Stimulated activated CD4-positive, alpha-beta T cell treated with anti-CD3 and anti-CD28 coated beads, Interleukin-15, amount 100 ng/mL, for 1 hour (primary cell): Measurements from ENCODE around the gene SLAMF9.

Source experiments
- DNase-seq, 2 donors: peaks; one replicate each; pipeline ENCODE4 v3.0.0-alpha.2; 2020; ENCODE audit warnings: low read depth in 1 of 2, low spot score in 1 of 2

Gene SLAMF9

GRCh38 chr1:159934136-159935039 lies 19.6 kb downstream of the SLAMF9 start:
- DNase-seq, result no peak

DNA sequence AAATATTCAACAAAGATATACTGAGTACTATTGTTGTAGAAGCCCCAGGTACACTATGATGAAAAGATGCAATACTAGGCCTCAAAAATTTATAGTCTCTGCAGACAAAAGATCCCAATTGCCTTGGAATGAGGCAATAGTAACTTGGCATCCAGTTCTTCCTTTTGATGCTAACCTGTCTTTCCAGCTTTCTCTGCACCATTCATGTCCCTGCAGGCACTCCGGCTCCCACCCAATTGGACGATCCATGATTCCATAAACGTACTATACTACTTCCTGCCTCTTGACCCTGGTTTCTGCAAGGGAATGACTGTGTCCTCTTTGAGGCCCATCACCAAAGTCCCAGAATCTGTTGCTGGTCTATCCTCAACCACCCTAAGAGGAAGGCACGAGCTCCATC lies 20.7 kb downstream of the SLAMF9 start:
- DNase-seq, result no peak

- no peak for DNase-seq
Measured at GRCh38 chr1:159932296-159933285, 21.4 kb downstream of the SLAMF9 start.

DNA sequence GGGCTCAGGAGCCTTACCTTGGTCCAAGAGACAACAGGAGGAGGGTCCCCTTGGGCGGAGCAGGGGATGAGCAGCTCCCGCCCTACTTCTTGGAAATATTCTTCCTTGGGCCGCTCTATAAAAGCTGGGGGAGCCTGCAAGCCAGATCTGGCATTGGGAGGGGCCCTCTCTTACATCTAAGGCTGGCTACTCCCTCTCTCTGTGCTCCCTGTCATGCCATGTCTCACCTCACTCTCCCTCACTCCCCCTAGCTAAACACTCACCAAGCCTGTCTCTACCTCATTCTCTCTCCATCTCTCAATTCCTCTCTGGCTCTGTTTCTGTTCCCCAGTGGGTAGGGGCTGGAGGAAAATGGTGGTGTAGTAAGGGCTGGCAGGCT lies 22.3 kb downstream of the SLAMF9 start:
- no peak for DNase-seq

GRCh38 chr1:159931101-159931794 lies 22.8 kb downstream of the SLAMF9 start:
- DNase-seq, result no peak

GRCh38 chr1:159930634-159931033 lies 23.4 kb downstream of the SLAMF9 start:
- DNase-seq, result no peak

GRCh38 chr1:159930216-159930615 lies 23.8 kb downstream of the SLAMF9 start:
- DNase-seq, result no peak

DNA sequence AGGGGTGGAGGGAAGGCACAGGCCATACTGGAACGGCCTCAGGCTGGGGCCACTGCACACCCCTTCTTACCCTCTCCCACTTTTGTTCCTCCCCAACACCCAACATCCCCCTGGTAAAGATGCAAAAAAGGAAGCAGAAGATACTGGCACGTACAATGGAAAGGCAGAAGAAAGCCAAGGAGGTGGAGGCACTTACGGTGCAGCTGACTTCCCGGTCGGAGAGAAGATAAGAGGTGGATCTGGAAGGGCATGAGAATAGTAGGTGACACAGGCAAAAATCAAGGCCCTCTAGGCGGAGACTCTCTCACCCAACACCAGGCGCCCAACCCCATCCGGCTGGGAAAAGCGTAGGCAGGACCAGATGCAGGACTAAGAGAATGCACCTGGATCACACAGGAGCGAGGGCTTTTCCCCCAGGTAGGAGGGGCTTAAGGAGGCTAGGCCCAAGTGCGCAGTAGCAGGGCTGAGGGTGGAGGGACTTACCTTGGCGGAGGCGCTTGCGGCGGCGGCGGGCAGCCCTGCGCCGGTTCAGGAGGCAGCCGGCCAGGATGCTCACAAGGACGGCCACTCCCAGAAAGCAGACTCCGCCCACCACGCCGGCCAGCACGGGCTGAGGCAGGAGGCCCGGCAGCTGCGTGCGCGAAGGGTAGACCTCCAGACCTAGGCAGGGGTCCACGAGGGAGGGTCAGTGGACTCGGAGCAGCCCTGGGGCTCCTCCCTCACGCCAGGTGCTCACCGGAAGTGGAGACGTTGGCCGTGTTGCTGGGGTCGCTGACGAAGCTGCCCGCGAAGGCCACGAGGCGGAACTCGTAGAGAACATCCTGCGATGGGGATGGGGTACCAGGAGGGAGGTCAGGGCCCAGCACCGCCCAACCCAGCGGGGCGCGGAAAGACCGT lies 24.6 kb downstream of the SLAMF9 start:
- no peak for DNase-seq

DNA sequence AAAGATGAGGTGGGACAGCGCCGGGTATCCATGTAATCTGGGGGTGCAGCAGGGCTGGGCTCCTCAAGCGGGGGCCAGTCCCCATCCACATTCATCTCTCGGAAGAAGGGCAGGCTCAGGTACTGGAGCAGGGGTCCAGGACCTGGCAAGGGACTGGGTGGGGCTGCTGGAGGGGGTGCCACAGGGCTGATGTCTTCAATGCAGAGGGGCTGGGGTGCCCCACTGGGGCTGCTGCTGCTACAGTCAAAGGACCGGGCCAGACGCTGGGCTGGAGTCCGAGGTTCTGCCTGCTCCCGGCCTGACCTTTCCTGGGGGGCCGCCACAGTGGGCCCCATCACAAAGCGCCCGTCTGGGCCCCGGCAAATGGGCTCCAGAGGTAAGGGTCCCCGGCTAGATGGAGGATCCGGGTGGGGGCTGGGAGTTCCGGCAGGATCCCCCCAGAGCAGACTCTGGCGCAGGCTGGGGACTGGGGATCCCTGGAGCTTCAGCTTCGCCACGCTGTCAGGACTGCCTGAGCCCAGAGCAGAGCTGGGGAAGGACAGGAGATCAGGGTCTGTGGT lies 25.5 kb downstream of the SLAMF9 start:
- no peak for DNase-seq

DNA sequence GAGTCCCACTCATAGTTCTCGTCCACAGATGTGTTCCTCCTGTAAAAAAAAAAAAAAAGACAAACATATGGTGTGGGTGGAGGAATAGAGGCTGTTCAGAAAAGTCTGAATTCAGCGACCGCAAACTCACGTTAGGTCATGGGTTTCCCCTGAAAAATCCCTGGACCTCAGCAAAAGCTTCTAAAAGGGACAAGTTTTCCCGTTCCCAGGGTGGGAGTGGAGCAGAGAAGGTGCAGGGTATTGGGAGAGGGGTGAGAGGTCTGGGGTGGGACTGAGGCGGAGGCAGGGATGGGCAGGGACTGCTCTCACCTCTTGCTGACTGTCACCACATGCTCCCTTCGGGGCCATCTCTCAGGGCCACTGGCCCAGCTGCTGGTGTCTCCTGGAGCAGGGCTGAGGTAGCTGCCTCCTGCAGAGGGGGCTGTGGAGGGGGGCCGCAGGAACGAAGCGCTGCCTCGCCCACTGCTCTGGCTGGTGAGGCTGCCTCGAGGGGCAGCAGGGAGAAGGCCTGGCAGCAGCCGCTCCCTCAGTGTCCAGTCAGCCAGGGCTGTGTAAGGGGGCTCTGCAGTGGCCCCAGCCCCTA lies 26.1 kb downstream of the SLAMF9 start:
- no peak for DNase-seq

DNA sequence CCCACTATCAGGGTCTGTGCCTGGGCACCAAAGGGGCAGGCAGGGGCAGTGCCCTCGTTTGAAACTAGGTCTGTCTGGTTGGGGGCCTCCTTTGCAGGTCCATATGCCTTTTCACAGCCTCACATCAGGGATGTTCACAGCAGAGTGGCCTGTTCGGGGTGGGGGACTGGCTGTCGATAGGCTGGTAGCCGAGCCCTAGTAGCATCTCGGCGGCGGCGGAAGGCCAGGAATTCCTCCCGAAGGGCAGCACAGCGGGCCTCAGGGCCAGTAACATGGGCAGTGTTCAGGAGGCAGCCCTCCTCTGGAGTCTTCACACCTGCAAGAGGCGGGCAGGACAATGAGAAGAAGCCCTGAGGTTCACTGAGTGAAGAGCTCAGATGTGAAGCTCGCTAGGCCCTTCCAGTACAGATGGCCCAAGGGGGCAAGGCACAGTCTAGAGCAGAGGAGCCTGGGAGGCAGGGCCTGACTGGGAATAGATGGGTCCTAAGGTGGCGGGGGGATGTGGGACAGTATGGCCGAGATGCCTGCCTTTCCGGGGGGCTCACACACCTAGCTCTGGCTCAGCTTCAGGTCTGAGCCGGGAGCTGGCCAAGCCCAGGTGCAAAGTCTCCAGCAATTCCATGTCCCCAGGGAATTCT lies 26.7 kb downstream of the SLAMF9 start:
- DNase-seq, result no peak

- DNase-seq, result no peak
Measured at GRCh38 chr1:159925719-159926078, 28.3 kb downstream of the SLAMF9 start.

GRCh38 chr1:159924791-159925718 lies 29.0 kb downstream of the SLAMF9 start, which contains the start of gene TAGLN2:
Gene TAGLN2 (minus strand): TSS chr1:159925507. CDS start chr1:159920509, 4,998 bp downstream.
- DNase-seq, result peak; percentile 78 to 92

DNA sequence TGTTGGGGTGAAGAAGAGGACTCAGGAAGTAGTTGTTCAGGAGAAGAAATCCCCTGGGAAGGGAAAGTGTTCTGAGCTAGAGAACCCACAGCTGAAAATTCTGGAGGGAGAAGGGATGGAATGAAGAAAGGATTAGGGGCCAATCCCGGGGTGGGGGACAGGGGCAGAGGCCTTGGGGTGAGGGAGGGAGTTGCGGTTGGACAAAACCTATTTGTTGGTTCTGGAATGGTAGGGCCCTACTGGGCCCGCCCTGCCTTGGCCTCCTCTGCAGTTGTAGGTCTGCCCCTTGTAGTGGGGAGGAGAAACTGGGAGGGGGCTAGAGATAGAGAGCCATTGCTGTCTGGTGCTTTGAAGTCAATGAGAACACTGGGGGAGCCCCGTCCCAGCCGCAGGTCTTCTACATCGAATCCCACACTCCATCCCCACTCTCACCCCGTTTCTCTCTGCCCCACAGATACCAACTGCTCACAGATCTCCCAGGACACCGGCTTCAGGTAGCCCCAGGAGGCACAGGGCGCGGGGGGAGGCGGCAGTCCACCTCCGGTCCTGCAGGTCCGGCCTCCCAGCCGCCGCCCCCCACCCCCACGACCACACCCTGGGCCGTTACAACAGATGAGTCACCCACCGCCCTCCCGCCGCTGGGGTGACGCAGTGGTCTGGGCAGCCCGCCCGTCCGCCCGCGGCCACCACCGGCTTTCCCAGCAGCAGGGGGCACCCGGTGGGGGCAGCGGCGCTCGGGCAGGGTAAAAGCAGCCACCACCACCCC lies 29.8 kb downstream of the SLAMF9 start:
- DNase-seq, result peak; percentile 38 to 43

GRCh38 chr1:159923203-159924024 lies 30.6 kb downstream of the SLAMF9 start:
- DNase-seq, result peak; percentile 42 to 76

- no peak for DNase-seq
Measured at GRCh38 chr1:159922511-159923202, 31.4 kb downstream of the SLAMF9 start.
